ENCODE results near the gene PAX4. TPM values are rescaled to one million over a fixed set of nuclear protein-coding genes. Genes with fewer than 3 reads are reported as not detected.

The PAX4 gene
- total and polyA plus RNA-seq, 9 of the 15 experiments (the other 6 are each of a cell fraction or from before 2014, with no cell fraction given), result not detected

- TF ChIP-seq, protein P1, sequence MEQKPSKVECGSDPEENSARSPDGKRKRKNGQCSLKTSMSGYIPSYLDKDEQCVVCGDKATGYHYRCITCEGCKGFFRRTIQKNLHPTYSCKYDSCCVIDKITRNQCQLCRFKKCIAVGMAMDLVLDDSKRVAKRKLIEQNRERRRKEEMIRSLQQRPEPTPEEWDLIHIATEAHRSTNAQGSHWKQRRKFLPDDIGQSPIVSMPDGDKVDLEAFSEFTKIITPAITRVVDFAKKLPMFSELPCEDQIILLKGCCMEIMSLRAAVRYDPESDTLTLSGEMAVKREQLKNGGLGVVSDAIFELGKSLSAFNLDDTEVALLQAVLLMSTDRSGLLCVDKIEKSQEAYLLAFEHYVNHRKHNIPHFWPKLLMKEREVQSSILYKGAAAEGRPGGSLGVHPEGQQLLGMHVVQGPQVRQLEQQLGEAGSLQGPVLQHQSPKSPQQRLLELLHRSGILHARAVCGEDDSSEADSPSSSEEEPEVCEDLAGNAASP (IDR thresholded peaks at IDR 0.05), result no peak
- TF ChIP-seq ZNF609 (CRISPR knock-in tag; IDR thresholded peaks at IDR 0.05; ENCODE audit: borderline replicate concordance), result no peak
- TF ChIP-seq, protein P2, sequence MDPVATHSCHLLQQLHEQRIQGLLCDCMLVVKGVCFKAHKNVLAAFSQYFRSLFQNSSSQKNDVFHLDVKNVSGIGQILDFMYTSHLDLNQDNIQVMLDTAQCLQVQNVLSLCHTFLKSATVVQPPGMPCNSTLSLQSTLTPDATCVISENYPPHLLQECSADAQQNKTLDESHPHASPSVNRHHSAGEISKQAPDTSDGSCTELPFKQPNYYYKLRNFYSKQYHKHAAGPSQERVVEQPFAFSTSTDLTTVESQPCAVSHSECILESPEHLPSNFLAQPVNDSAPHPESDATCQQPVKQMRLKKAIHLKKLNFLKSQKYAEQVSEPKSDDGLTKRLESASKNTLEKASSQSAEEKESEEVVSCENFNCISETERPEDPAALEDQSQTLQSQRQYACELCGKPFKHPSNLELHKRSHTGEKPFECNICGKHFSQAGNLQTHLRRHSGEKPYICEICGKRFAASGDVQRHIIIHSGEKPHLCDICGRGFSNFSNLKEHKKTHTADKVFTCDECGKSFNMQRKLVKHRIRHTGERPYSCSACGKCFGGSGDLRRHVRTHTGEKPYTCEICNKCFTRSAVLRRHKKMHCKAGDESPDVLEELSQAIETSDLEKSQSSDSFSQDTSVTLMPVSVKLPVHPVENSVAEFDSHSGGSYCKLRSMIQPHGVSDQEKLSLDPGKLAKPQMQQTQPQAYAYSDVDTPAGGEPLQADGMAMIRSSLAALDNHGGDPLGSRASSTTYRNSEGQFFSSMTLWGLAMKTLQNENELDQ (CRISPR knock-in tag; IDR thresholded peaks at IDR 0.05; ENCODE audit: borderline replicate concordance), result no peak
- TF ChIP-seq TAF7 (tag; IDR thresholded peaks at IDR 0.05), result no peak; the same call in 1 of the 2 replicates
- TF ChIP-seq PRMT5 (CRISPR knock-in tag; IDR thresholded peaks at IDR 0.05), result peak; percentile 58; the same call in 1 of the 2 replicates
- TF ChIP-seq, protein P3, sequence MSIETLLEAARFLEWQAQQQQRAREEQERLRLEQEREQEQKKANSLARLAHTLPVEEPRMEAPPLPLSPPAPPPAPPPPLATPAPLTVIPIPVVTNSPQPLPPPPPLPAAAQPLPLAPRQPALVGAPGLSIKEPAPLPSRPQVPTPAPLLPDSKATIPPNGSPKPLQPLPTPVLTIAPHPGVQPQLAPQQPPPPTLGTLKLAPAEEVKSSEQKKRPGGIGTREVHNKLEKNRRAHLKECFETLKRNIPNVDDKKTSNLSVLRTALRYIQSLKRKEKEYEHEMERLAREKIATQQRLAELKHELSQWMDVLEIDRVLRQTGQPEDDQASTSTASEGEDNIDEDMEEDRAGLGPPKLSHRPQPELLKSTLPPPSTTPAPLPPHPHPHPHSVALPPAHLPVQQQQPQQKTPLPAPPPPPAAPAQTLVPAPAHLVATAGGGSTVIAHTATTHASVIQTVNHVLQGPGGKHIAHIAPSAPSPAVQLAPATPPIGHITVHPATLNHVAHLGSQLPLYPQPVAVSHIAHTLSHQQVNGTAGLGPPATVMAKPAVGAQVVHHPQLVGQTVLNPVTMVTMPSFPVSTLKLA (conservative IDR thresholded peaks at IDR 0.05), result peak; percentile 1 to 24; a peak in 3 of 4 replicates
- no peak for TF ChIP-seq ILK (tag; IDR thresholded peaks at IDR 0.05; ENCODE audit: borderline replicate concordance, low read depth)
- no peak for TF ChIP-seq ZNF76 (CRISPR knock-in tag; IDR thresholded peaks at IDR 0.05; ENCODE audit: borderline replicate concordance)
- TF ChIP-seq E2F8 (IDR thresholded peaks at IDR 0.05; ENCODE audit: low read depth, partially characterized antibody), result no peak
- TF ChIP-seq ZC3H11A (IDR thresholded peaks at IDR 0.05; ENCODE audit: low read depth, low read length), result no peak
- TF ChIP-seq ZNF766 (CRISPR knock-in tag; conservative IDR thresholded peaks at IDR 0.05), result no peak
Measured at GRCh38 chr7:127652333-127653248, 34.6 kb upstream of the PAX4 start (continued).

Measured in K562 (cell line).